ENCODE data around the gene IER5.

- no peak for TF ChIP-seq EZH2 (IDR thresholded peaks at IDR 0.05; ENCODE audit: borderline replicate concordance, insufficient read depth, low read depth, low read length, poor library complexity, severe bottlenecking)
- TF ChIP-seq CTCF (IDR thresholded peaks at IDR 0.05), result no peak
These were observed 17.5 kb downstream of the IER5 start for GRCh38 chr1:181106022-181106312.
